Iris pigment epithelial cell (primary cell): ENCODE results near the gene MCF2L2.

Experiments
- DNase-seq: peaks from one replicate; pipeline ENCODE4 v3.0.0-alpha.2; 2011; ENCODE audit warnings: low read depth

MCF2L2 gene

GRCh38 chr3:183396662-183397391 lies 31.6 kb downstream of the MCF2L2 start:
- no peak for DNase-seq

- peak; percentile 13 for DNase-seq
Measured at GRCh38 chr3:183394150-183394549, 34.3 kb downstream of the MCF2L2 start.

- DNase-seq: no peak
Measured at GRCh38 chr3:183393625-183394024, 34.8 kb downstream of the MCF2L2 start.

- DNase-seq: peak; percentile 52
Measured at GRCh38 chr3:183392186-183393034, 36.0 kb downstream of the MCF2L2 start.

GRCh38 chr3:183391460-183391859 lies 37.0 kb downstream of the MCF2L2 start:
- no peak for DNase-seq

- DNase-seq: no peak
Measured at GRCh38 chr3:183390844-183391243, 37.6 kb downstream of the MCF2L2 start.

GRCh38 chr3:183388213-183388895 lies 40.1 kb downstream of the MCF2L2 start:
- no peak for DNase-seq

- DNase-seq: no peak
Measured at GRCh38 chr3:183387797-183388196, 40.6 kb downstream of the MCF2L2 start.

- no peak for DNase-seq
Measured at GRCh38 chr3:183386651-183387050, 41.8 kb downstream of the MCF2L2 start.

- peak; percentile 79 for DNase-seq
Measured at GRCh38 chr3:183385698-183386613, 42.5 kb downstream of the MCF2L2 start.

- DNase-seq: no peak
Measured at GRCh38 chr3:183381673-183382072, 46.7 kb downstream of the MCF2L2 start.

GRCh38 chr3:183381179-183381578 lies 47.2 kb downstream of the MCF2L2 start:
- peak; percentile 92 for DNase-seq

GRCh38 chr3:183378951-183379350 lies 49.5 kb downstream of the MCF2L2 start:
- DNase-seq: no peak

GRCh38 chr3:183378545-183378944 lies 49.9 kb downstream of the MCF2L2 start:
- DNase-seq: no peak

GRCh38 chr3:183378008-183378407 lies 50.4 kb downstream of the MCF2L2 start:
- no peak for DNase-seq

GRCh38 chr3:183377307-183377959 lies 51.0 kb downstream of the MCF2L2 start:
- DNase-seq: no peak

- no peak for DNase-seq
Measured at GRCh38 chr3:183375787-183376186, 52.6 kb downstream of the MCF2L2 start.

GRCh38 chr3:183375337-183375736 lies 53.1 kb downstream of the MCF2L2 start:
- peak; percentile 55 for DNase-seq

GRCh38 chr3:183372911-183373310 lies 55.5 kb downstream of the MCF2L2 start:
- no peak for DNase-seq

- peak; percentile 55 for DNase-seq
Measured at GRCh38 chr3:183371600-183371968, 56.8 kb downstream of the MCF2L2 start.

- peak; percentile 19 for DNase-seq
Measured at GRCh38 chr3:183370391-183370790, 58.0 kb downstream of the MCF2L2 start.
